Activated T-cell treated with anti-CD3 and anti-CD28 coated beads for 48 hours (primary cell): ENCODE results near the gene HDAC4.
A peak's percentile ranks its signal among the peaks of the same experiment; 100 is the strongest.

Experiments
- DNase-seq: peaks from one replicate; pipeline ENCODE4 v3.0.0-alpha.2; 2020; ENCODE audit warnings: low read depth

HDAC4 gene

GRCh38 chr2:239429473-239430350, 28.9 kb upstream of the HDAC4 start:
- DNase-seq, result no peak

GRCh38 chr2:239425631-239426030, 24.8 kb upstream of the HDAC4 start:
- no peak for DNase-seq

GRCh38 chr2:239424337-239425045, 23.7 kb upstream of the HDAC4 start:
- no peak for DNase-seq

DNA sequence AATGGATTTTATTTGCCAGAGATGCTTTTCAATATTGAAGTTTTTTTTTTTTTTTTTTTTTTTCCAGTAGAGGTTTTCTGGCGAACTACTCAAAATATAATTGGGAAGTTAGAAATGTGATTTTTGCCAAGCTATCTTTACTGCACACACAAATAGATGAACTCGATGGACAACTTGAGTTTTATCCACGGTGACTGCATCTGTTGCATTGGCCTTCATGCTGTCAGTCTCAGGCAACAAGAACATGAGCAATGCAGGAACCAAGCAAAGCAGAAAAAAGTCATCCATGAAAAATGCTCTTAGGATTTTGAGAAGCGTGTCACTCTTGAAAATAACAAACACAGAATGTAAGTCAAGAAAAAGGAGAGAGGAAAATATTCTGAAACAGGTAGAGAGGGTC, 22.7 kb upstream of the HDAC4 start:
- no peak for DNase-seq

GRCh38 chr2:239421851-239422250, 21.0 kb upstream of the HDAC4 start:
- no peak for DNase-seq

- DNase-seq, result no peak
Measured at GRCh38 chr2:239420082-239420481, 19.3 kb upstream of the HDAC4 start.

DNA sequence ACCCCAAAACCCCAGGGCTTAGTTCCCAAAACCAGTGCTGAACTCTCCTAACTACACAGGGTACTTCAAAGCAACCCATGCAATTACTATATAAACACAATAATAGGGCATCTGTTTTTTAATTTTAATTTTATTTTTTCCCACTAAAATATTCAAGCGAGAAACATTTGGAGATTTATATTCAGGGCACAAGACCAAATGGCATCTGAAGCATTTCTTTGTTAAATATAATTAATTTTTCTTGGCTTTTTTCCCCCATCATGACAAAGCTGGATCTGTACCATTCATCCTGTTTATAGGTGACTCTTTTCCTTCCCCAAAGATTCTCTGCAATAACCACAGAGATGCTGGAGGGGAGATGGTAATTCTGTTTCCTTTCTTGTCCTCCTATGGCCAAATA, 18.1 kb upstream of the HDAC4 start:
- DNase-seq, result no peak

- no peak for DNase-seq
Measured at GRCh38 chr2:239412905-239413603, 12.2 kb upstream of the HDAC4 start.

GRCh38 chr2:239411549-239412319, 10.9 kb upstream of the HDAC4 start:
- DNase-seq, result no peak

GRCh38 chr2:239411117-239411516, 10.3 kb upstream of the HDAC4 start:
- no peak for DNase-seq

DNA sequence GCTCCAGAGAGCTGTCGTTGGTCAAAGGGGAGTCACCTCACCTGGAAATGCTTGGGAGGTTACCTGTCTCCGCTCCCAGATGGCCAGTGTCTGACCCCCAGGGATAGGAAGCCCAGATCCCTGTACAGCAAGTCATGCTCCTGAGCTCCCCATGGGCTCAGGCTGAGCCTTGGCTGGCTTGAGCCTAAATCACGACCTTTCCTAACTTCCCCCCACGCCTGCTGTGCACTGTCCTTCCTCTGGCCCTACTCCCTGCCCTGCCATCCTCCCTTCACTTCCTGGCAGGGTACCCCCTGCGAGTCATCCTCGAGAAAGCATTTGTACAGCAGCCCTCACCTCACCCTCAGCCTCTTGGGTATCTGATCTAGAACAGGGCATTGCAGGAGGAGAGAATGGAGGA, 9.2 kb upstream of the HDAC4 start:
- no peak for DNase-seq

- DNase-seq, result no peak
Measured at GRCh38 chr2:239407112-239407511, 6.3 kb upstream of the HDAC4 start.

- DNase-seq, result no peak
Measured at GRCh38 chr2:239406316-239406995, 5.6 kb upstream of the HDAC4 start.

GRCh38 chr2:239405071-239405470, 4.3 kb upstream of the HDAC4 start:
- no peak for DNase-seq

GRCh38 chr2:239402666-239403065, 1.8 kb upstream of the HDAC4 start:
- no peak for DNase-seq

DNA sequence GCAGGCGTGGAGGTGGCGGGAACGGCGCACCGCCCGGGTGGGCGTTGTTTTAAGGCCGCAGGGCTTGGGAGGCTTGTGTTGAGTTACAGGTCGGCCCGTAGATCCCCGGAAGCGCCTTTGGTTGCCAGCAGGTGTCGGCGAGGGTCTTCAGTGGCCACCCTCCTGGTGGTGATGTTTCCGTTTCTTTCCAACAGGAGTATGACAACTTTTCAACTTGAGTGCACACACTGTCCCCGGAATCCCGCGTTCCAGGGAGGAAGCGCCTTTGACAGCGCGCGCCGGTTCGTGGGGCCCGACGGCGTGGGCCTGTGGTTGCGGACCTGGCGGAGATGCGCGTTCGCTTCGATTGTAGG, 1.0 kb upstream of the HDAC4 start:
- no peak for DNase-seq

DNA sequence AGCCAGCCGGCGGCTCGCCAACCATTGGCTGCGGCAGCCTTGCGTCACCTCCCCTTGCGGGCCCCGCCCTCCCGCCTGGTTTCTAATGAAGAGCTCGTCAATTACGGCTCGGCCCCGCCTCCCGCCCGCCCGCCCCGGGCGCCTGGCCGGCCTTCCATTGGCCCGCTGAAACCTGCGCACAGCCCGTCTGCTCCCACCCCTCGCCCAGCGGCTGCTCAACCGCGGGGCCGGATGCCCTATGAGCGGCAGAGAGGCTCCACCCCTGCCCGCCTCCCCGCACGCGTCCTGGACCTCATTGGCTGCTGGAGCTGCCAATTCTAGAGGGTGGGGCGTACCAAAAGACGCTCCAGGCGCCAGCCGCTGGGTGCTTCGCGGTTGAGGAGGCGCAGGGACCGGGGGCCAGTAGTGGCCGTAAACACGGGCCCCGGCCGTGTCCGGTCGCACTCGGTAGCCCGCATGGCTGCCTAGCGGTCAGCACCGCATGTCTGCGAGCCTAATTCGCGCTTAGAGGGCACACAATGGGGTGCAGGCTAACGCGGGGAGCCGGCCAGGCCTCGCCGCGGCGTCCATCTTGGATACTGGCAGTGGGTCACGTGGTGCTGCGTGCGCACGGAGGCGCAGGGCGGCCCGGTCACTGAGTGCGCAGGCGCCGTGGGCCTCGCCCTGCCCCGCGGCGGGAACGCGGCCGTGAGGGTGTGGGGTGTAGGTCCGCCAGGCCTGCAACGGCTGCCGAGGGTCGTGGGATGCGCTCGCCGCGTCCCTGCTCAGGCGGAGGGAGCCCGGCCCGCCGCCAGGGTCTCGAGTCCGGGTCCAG, 454 bp upstream of the HDAC4 start:
- peak; percentile 99 for DNase-seq

DNA sequence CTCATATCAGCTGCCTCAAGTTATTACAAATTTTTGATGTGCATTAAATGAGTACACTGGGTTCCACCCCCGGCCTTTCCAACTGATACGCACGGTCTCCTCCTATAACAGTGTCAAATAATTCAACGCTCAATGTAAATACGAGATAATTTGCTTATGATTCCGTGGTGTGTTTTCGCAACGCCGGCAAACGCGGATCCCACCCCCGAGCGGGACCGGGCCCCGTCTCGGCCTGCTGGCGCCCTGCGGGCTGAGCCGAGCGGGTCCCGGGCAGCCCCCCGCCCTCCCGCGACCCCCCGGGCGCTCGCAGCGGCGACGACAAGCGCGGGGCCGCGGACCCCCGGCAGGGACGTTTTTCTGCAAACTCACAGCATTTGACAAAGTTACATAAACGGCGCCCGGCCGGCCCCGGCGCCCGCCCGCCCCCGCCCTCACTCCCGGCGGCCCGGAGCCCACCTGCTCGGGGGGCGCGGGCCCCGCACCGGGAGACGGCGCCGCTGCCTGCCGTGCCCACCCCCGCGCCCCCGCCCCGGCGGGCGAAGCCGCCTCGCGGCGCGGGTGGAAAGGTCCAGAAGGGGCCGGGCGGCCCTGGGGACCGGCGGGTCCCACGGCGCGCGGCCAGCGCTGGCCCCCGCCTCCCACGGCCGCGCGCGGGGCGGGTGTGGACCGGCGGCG, 762 bp downstream of the HDAC4 start:
- DNase-seq, result no peak

DNA sequence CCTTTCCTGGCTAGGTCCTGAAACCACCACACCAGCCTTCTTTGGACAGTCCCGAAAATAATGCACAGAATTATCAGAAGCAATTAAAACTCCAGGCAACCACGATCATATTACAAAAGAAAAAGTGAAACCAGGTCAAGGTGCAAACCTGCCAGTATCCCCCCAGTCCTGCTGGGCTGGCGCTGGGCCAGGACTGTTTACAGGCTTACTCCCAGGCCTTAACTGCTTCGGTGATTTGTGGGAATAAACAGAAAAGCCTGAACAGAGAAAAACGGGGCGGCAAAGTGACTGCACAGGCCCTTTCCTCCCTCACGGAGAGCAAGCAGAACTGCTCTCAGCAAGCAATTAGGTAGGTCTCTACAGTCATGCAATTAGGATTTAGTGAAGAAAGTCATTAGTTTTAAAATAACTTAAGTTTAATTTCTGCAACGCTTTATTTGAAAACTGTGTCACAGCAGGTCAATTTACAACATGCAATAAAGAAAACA, 1.3 kb downstream of the HDAC4 start:
- DNase-seq, result no peak

- DNase-seq, result no peak
Measured at GRCh38 chr2:239398521-239398921, 2.3 kb downstream of the HDAC4 start.
